Suprapubic skin (tissue), 4 donors: ENCODE data around the gene DNAJC27.

ENCODE experiments used
- EP300 ChIP-seq: sonication (generic); formaldehyde crosslinking; IDR thresholded peaks from one replicate; pipeline ENCODE4 v1.6.1; 2017; ENCODE audit warnings: antibody characterized with exemption
- POLR2A ChIP-seq, 2 donors: fragments of 450-650 bp; IDR thresholded peaks; one replicate each; pipeline ENCODE4 v1.6.1; 2017; ENCODE audit warnings: antibody characterized with exemption in 2 of 2, mild to moderate bottlenecking in 2 of 2, moderate library complexity in 2 of 2
- POLR2AphosphoS5 ChIP-seq, 3 donors: sonication (generic); formaldehyde crosslinking; IDR thresholded peaks; one replicate each; pipeline ENCODE4 v1.6.1; 2017; ENCODE audit warnings: antibody characterized with exemption in 3 of 3

GRCh38 chr2:24978661-24979060 lies 6.9 kb upstream of the DNAJC27 start:
- no peak for TF ChIP-seq EP300
- TF ChIP-seq POLR2AphosphoS5 (IDR thresholded peaks at IDR 0.05), result no peak
- no peak for TF ChIP-seq POLR2A (IDR thresholded peaks at IDR 0.05)
